ENCODE results near the gene TCERG1L. TPM values are rescaled to one million over a fixed set of nuclear protein-coding genes. Genes with fewer than 3 reads are reported as not detected.

The TCERG1L gene
- polyA plus RNA-seq, 3 donors, result 0.03 to 0.16 TPM; not detected in 1

GRCh38 chr10:131093346-131093745, 218.2 kb downstream of the TCERG1L start:
- H3K27ac ChIP-seq (ENCODE audit: low read depth, low read length), result no peak overlapping the region
- 92 to 95% (median 94%) methylated on average over 14 of the region's 14 CpGs for WGBS, 3 donors

- WGBS, 3 donors, result 89 to 96% (median 93%) methylated on average over 21 of the region's 21 CpGs
These were observed 218.6 kb downstream of the TCERG1L start for GRCh38 chr10:131092876-131093275.

GRCh38 chr10:131092386-131092785, 219.1 kb downstream of the TCERG1L start:
- H3K27ac ChIP-seq (ENCODE audit: low read depth, low read length), result no peak overlapping the region
- WGBS, 3 donors, result 66 to 92% (median 87%) methylated on average over 12 of the region's 12 CpGs

More at GRCh38 chr10:131092876-131093275, 218.6 kb downstream of the TCERG1L start:
- H3K27ac ChIP-seq (ENCODE audit: low read depth, low read length), result no peak overlapping the region

GRCh38 chr10:131091682-131092081, 219.8 kb downstream of the TCERG1L start:
- WGBS, 3 donors, result 86 to 91% (median 91%) methylated on average over 11 of the region's 11 CpGs
- no peak overlapping the region for H3K27ac ChIP-seq (ENCODE audit: low read depth, low read length)

- WGBS, 3 donors, result 73 to 85% (median 81%) methylated on average over 17 of the region's 17 CpGs
- no peak overlapping the region for H3K27ac ChIP-seq (ENCODE audit: low read depth, low read length)
These were observed 220.5 kb downstream of the TCERG1L start for GRCh38 chr10:131090761-131091661.

GRCh38 chr10:131089861-131090260, 221.7 kb downstream of the TCERG1L start:
- no peak overlapping the region for H3K27ac ChIP-seq (ENCODE audit: low read depth, low read length)
- 89 to 93% (median 93%) methylated on average over 14 of the region's 14 CpGs for WGBS, 3 donors

GRCh38 chr10:131089150-131089549, 222.4 kb downstream of the TCERG1L start:
- no peak overlapping the region for H3K27ac ChIP-seq (ENCODE audit: low read depth, low read length)
- 84 to 91% (median 85%) methylated on average over 21 of the region's 21 CpGs for WGBS, 3 donors

GRCh38 chr10:131088619-131089018, 222.9 kb downstream of the TCERG1L start:
- no peak overlapping the region for H3K27ac ChIP-seq (ENCODE audit: low read depth, low read length)
- 86 to 89% (median 87%) methylated on average over 25 of the region's 25 CpGs for WGBS, 3 donors

GRCh38 chr10:131087464-131088215, 223.9 kb downstream of the TCERG1L start:
- 63 to 81% (median 80%) methylated on average over 24 of the region's 24 CpGs for WGBS, 3 donors
- no peak overlapping the region for H3K27ac ChIP-seq (ENCODE audit: low read depth, low read length)

- 86 to 93% (median 88%) methylated on average over 5 of the region's 5 CpGs for WGBS, 3 donors
- no peak overlapping the region for H3K27ac ChIP-seq (ENCODE audit: low read depth, low read length)
These were observed 225.0 kb downstream of the TCERG1L start for GRCh38 chr10:131086511-131086910.

- H3K27ac ChIP-seq (ENCODE audit: low read depth, low read length), result no peak overlapping the region
- WGBS, 3 donors, result 88 to 92% (median 90%) methylated on average over 6 of the region's 6 CpGs
These were observed 225.4 kb downstream of the TCERG1L start for GRCh38 chr10:131086094-131086493.

GRCh38 chr10:131085091-131085860, 226.2 kb downstream of the TCERG1L start:
- 68 to 79% (median 73%) methylated on average over 21 of the region's 21 CpGs for WGBS, 3 donors
- H3K27ac ChIP-seq (ENCODE audit: low read depth, low read length), result no peak overlapping the region

GRCh38 chr10:131084791-131085090, 226.8 kb downstream of the TCERG1L start:
- WGBS, 3 donors, result 81 to 90% (median 84%) methylated on average over 14 of the region's 14 CpGs
- no peak overlapping the region for H3K27ac ChIP-seq (ENCODE audit: low read depth, low read length)

GRCh38 chr10:131083915-131084790, 227.4 kb downstream of the TCERG1L start:
- WGBS, 3 donors, result 73 to 80% (median 76%) methylated on average over 32 of the region's 32 CpGs
- no peak overlapping the region for H3K27ac ChIP-seq (ENCODE audit: low read depth, low read length)

GRCh38 chr10:131082991-131083481, 228.5 kb downstream of the TCERG1L start:
- 17 to 45% (median 27%) methylated on average over 16 of the region's 16 CpGs for WGBS, 3 donors
- H3K27ac ChIP-seq (ENCODE audit: low read depth, low read length), result no peak overlapping the region

GRCh38 chr10:131082201-131082850, 229.2 kb downstream of the TCERG1L start:
- no peak overlapping the region for H3K27ac ChIP-seq (ENCODE audit: low read depth, low read length)
- 86 to 92% (median 87%) methylated on average over 11 to 13 of the region's 13 CpGs for WGBS, 3 donors

GRCh38 chr10:131081786-131082185, 229.7 kb downstream of the TCERG1L start:
- 77 to 86% (median 82%) methylated on average over 6 of the region's 6 CpGs for whole genome bisulfite sequencing, 3 donors
- H3K27ac ChIP-seq (ENCODE audit: low read depth, low read length), result no peak overlapping the region

All from adipose tissue (tissue), 3 donors.